ENCODE results near the gene WAS. TPM values are rescaled to one million over a fixed set of nuclear protein-coding genes. Genes with fewer than 3 reads are reported as not detected.
"Not testable (repeated sequence)": the region's sequence is repeated elsewhere in the genome, so short reads cannot be mapped to it uniquely, and the experiment has no call there.

The WAS gene
- polyA plus RNA-seq, 1 donor from 2014 or later = 1.0 TPM

DNA sequence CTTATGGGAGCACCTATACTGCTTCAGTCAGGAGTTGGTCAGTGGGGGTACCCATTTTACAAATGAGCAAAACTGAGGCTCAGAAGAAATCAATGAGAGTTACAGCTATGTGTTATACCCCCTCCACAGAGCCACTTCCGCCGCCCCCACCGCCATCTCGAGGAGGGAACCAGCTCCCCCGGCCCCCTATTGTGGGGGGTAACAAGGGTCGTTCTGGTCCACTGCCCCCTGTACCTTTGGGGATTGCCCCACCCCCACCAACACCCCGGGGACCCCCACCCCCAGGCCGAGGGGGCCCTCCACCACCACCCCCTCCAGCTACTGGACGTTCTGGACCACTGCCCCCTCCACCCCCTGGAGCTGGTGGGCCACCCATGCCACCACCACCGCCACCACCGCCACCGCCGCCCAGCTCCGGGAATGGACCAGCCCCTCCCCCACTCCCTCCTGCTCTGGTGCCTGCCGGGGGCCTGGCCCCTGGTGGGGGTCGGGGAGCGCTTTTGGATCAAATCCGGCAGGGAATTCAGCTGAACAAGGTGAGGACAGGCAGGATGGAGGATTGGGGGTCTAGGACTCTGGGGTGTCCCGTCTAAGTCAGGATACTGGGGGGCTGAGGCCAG is 5.0 kb downstream of the WAS start:
- Histone ChIP-seq H3K9me2 (ENCODE audit: insufficient read depth, low read length) (no peaks in the 10 kb centered on the region), H2AFZ (ENCODE audit: low read depth, low read length) (no peak overlapping the region), H3K79me2 (replicated peaks; ENCODE audit: insufficient read depth, low read length) (no peaks in the 10 kb centered on the region), H3K27ac (ENCODE audit: low read length) (no peak overlapping the region), H3K9ac (ENCODE audit: low read length) (no peak overlapping the region), H3K4me2 (ENCODE audit: low read length) (no peak overlapping the region), H3K4me3 (ENCODE audit: low read length) (no peak overlapping the region), H3K27me3 (ENCODE audit: insufficient read depth, low read depth, low read length) (no peaks in the 10 kb centered on the region), H3F3A (ENCODE audit: insufficient read depth, low read length, poor library complexity, severe bottlenecking) (no peaks in the 10 kb centered on the region), H3K36me3 (ENCODE audit: insufficient read depth, low read length) (no peaks in the 10 kb centered on the region), H3K9me3 (ENCODE audit: low read length) (no peaks in the 10 kb centered on the region), H4K20me1 (ENCODE audit: insufficient read depth) (no peaks in the 10 kb centered on the region)
- TF ChIP-seq RAD21 (conservative IDR thresholded peaks at IDR 0.05) (no peak), MXI1 (conservative IDR thresholded peaks at IDR 0.05; ENCODE audit: poor library complexity, severe bottlenecking) (no peak), EP300 (conservative IDR thresholded peaks at IDR 0.05; ENCODE audit: poor library complexity, severe bottlenecking) (no peak), TAF1 (IDR thresholded peaks at IDR 0.05; ENCODE audit: low read depth) (no peak), SMC3 (conservative IDR thresholded peaks at IDR 0.05; ENCODE audit: poor library complexity) (no peak), EZH2 (IDR thresholded peaks at IDR 0.05; ENCODE audit: borderline replicate concordance, insufficient read depth, low read length, poor library complexity, severe bottlenecking) (no peak), POLR2AphosphoS5 (IDR thresholded peaks at IDR 0.05) (no peak)
- TF ChIP-seq, protein P1, sequence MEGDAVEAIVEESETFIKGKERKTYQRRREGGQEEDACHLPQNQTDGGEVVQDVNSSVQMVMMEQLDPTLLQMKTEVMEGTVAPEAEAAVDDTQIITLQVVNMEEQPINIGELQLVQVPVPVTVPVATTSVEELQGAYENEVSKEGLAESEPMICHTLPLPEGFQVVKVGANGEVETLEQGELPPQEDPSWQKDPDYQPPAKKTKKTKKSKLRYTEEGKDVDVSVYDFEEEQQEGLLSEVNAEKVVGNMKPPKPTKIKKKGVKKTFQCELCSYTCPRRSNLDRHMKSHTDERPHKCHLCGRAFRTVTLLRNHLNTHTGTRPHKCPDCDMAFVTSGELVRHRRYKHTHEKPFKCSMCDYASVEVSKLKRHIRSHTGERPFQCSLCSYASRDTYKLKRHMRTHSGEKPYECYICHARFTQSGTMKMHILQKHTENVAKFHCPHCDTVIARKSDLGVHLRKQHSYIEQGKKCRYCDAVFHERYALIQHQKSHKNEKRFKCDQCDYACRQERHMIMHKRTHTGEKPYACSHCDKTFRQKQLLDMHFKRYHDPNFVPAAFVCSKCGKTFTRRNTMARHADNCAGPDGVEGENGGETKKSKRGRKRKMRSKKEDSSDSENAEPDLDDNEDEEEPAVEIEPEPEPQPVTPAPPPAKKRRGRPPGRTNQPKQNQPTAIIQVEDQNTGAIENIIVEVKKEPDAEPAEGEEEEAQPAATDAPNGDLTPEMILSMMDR (IDR thresholded peaks at IDR 0.05; ENCODE audit: poor library complexity, severe bottlenecking) = no peak
- TF ChIP-seq, protein P2, sequence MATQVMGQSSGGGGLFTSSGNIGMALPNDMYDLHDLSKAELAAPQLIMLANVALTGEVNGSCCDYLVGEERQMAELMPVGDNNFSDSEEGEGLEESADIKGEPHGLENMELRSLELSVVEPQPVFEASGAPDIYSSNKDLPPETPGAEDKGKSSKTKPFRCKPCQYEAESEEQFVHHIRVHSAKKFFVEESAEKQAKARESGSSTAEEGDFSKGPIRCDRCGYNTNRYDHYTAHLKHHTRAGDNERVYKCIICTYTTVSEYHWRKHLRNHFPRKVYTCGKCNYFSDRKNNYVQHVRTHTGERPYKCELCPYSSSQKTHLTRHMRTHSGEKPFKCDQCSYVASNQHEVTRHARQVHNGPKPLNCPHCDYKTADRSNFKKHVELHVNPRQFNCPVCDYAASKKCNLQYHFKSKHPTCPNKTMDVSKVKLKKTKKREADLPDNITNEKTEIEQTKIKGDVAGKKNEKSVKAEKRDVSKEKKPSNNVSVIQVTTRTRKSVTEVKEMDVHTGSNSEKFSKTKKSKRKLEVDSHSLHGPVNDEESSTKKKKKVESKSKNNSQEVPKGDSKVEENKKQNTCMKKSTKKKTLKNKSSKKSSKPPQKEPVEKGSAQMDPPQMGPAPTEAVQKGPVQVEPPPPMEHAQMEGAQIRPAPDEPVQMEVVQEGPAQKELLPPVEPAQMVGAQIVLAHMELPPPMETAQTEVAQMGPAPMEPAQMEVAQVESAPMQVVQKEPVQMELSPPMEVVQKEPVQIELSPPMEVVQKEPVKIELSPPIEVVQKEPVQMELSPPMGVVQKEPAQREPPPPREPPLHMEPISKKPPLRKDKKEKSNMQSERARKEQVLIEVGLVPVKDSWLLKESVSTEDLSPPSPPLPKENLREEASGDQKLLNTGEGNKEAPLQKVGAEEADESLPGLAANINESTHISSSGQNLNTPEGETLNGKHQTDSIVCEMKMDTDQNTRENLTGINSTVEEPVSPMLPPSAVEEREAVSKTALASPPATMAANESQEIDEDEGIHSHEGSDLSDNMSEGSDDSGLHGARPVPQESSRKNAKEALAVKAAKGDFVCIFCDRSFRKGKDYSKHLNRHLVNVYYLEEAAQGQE (IDR thresholded peaks at IDR 0.05; ENCODE audit: borderline replicate concordance) = no peak

DNA sequence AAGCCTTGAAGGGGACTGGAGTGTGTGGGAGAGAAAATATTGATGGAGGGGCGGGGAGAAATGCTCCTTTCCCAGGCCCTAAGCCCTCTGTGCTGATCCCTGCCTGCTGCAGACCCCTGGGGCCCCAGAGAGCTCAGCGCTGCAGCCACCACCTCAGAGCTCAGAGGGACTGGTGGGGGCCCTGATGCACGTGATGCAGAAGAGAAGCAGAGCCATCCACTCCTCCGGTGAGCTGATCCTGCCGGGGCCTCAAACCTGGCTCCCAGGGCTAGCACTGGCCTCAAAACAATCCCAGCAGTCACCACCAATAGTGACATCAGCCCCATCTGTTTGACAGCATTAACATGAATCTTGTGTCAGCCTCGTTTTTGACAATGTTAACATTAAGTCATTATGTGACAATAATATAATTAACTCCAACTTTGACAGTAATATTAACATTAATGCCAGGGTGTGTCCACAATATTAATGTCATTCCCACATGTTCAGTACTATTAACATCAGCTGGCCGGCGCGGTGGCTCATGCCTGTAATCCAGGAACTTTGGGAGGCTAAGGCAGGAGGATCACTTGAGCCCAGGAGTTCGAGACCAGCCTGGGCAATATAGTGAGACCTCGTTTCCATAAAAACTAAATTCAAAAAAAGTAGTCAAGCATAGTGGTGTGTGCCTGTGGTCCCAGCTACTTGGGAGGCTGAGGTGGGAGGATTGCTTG is 5.8 kb downstream of the WAS start:
- Histone ChIP-seq H4K20me1 (ENCODE audit: insufficient read depth) (no peaks in the 10 kb centered on the region), H3K27ac (ENCODE audit: low read length) (no peak overlapping the region), H3K36me3 (ENCODE audit: insufficient read depth, low read length) (no peaks in the 10 kb centered on the region), H3K79me2 (replicated peaks; ENCODE audit: insufficient read depth, low read length) (no peaks in the 10 kb centered on the region), H3F3A (ENCODE audit: insufficient read depth, low read length, poor library complexity, severe bottlenecking) (no peaks in the 10 kb centered on the region), H3K4me3 (ENCODE audit: low read length) (no peak overlapping the region), H3K9me3 (ENCODE audit: low read length) (no peaks in the 10 kb centered on the region), H3K9ac (ENCODE audit: low read length) (no peak overlapping the region), H3K9me2 (ENCODE audit: insufficient read depth, low read length) (no peaks in the 10 kb centered on the region), H2AFZ (ENCODE audit: low read depth, low read length) (no peak overlapping the region), H3K27me3 (ENCODE audit: insufficient read depth, low read depth, low read length) (no peaks in the 10 kb centered on the region), H3K4me2 (ENCODE audit: low read length) (no peak overlapping the region)
- TF ChIP-seq, protein P2 (IDR thresholded peaks at IDR 0.05; ENCODE audit: borderline replicate concordance) = no peak
- TF ChIP-seq SMC3 (conservative IDR thresholded peaks at IDR 0.05; ENCODE audit: poor library complexity) = no peak
- no peak for TF ChIP-seq EZH2 (IDR thresholded peaks at IDR 0.05; ENCODE audit: borderline replicate concordance, insufficient read depth, low read length, poor library complexity, severe bottlenecking)

DNA sequence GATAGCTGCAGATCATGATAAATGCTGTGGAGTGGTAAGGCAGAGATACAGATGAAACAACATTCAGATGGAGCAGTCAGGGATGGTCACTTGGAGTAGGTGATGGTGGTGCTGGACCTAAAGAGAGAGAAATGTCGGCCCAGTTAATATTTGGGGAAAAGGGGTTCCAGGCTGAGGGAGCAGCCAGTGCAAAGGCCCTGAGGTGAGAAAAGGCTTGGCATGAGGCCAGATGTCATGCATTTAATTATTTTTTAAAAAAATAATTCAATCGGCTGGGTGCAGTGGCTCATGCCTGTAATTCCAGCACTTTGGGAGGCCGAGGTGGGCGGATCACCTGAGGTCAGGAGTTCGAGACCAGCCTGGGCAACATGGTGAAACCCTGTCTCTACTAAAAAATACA is 8.1 kb downstream of the WAS start:
- H4K20me1 ChIP-seq (ENCODE audit: insufficient read depth); H3K9me3 ChIP-seq (ENCODE audit: low read length); H3K79me2 ChIP-seq (replicated peaks; ENCODE audit: insufficient read depth, low read length); H3K27ac ChIP-seq (ENCODE audit: low read length); H3K27me3 ChIP-seq (ENCODE audit: insufficient read depth, low read depth, low read length); H3K4me3 ChIP-seq (ENCODE audit: low read length); H3F3A ChIP-seq (ENCODE audit: insufficient read depth, low read length, poor library complexity, severe bottlenecking); H3K4me2 ChIP-seq (ENCODE audit: low read length); H3K36me3 ChIP-seq (ENCODE audit: insufficient read depth, low read length); H3K9me2 ChIP-seq (ENCODE audit: insufficient read depth, low read length); H3K9ac ChIP-seq (ENCODE audit: low read length); H2AFZ ChIP-seq (ENCODE audit: low read depth, low read length): not testable (repeated sequence)

Data from neural cell (in vitro differentiated cells).